SIG-M5 (cell line): ENCODE measurements around the gene ZFYVE26.
"Not testable (repeated sequence)": the region's sequence is repeated elsewhere in the genome, so short reads cannot be mapped to it uniquely, and the experiment has no call there.

Experiments used
- DNase-seq: peaks from one replicate; lab custom pipeline; 2025; lab: John Stamatoyannopoulos, UW

Gene ZFYVE26

DNA sequence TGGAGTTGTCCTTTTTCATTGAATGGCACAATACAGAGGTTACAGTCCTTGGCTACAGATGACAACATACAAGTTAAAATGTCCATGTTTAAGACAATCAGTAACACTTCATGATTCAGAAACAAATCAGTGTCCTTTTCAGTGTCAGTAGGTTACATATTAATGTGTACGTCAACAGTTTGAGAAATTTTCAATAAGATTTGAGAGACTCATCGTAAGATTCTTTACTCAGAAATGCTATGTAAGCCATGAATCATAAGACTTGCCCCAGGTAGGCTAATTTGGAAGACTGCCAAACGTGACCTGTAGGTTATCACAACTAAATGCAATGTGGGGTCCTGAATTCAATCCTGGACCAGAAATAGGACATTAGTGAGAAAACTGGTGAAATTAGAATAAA lies 111.2 kb downstream of the ZFYVE26 start:
- DNase-seq, result no peak

DNA sequence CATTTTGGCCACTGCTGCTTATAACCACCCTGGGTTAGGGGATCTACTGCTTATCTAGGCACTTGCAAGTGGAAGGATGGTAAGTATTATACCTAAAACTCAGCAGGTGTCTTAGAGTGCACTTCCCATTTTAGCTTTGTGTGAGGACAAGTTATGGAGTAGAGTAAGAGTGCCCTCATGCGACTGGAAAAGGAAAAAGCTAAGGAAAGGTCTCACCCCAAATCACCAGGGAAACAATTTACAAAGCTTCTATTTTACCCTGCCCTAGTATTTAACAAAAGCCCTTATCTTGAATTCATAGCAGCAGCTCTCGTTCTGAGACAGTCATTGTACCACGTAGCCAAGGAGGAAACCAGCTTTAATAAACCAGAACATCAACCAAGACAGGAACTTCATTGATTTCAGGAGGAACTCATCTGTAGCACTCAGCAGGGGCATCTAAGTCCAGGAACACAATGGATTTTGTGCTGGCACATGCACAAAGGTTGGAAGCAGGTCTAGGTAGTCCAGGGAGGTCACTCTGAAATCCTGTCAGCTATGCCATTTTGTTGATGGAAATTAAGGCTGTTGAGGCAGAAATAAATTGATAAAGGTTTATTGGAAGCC lies 111.8 kb downstream of the ZFYVE26 start:
- peak; percentile 10 for DNase-seq

DNA sequence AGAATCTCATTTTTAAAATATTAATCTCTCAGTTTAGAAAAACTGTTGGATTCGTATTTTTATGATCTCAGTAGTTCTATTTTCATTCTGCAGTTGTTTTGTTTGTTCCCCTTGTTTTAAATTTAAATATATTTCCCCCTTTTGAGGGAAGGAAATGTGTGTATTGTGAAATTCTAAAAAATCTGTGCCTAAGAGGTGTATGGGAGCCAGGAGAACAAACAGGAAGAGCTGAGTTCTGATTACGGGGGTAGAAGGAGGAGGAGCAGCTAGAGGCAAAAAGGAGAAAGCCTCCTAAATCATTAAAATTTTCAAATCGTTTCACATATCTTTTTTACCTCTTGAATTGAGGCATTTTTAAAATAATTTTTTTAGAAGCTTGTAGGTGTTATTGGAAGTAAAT lies 112.4 kb downstream of the ZFYVE26 start:
- DNase-seq, result no peak

DNA sequence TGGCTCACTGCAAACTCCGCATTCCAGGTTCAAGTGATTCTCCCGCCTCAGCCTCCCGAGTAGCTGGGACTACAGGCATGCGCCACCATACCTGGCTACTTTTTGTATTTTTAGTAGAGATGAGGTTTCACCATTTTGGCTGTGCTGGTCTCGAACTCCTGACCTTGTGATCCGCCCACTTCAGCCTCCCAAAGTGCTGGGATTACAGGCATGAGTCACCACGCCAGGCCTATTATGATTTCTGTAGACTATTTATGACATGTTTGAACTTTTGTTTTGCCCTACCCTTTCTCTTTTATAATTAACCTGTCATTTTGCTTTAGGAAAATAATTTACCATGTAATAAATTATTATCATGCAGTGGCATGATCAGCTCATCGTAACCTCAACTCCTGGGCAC lies 114.9 kb downstream of the ZFYVE26 start, which contains the start of gene RDH12:
RDH12 (plus strand) TSS at position 395 of the 400 bp plus-strand sequence. CDS start 20,757 bp downstream, outside the sequence.
- DNase-seq, result not testable (repeated sequence)

DNA sequence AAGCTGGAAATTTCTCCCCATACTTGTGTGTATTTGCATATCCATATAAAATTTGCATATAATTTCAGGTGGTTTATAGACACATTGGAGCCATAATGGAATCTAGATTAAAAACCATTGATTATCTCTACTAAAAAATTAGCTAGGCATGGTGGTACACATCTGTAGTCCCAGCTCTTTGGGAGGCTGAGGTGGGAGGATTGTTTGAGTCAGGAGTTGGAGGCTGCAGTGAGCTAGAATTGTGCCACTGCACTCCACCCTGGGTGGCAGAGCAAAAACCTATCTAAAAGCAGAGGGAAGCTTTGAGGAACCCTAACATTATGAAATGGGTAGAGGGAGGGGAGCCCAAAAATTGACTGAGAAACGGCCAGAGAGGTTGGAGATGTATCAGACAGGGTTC lies 118.2 kb downstream of the ZFYVE26 start:
- no peak for DNase-seq

DNA sequence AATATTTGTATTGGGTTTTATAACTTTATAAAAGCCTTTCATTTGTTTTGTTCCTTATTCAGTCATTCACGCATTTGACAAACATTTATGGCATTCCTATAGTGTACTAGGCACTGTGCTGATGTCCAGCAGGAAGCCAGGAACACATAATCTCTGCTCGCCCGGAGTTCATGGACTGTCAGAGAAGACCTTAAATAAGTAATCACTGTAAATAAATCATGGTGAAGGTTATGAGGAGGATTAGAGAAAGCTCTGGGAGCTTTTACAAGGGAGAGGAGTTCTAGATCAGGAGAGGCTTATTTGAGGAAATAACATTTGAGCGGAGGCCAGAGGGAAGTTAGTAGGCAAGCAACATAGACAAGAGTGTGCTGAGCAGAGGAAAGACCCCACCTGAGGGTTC lies 119.4 kb downstream of the ZFYVE26 start:
- no peak for DNase-seq
